MM.1S (cell line): Measurements from ENCODE around the gene PASD1.
"Not testable (repeated sequence)": the region's sequence is repeated elsewhere in the genome, so short reads cannot be mapped to it uniquely, and the experiment has no call there.

Source experiments
- DNase-seq: peaks from one replicate; pipeline ENCODE4 v3.0.0-alpha.2; 2015
- H2AFZ ChIP-seq: fragments of 300-600 bp; sonication (generic); 2 replicates; pipeline ENCODE4 v1.6.0; 2016; ENCODE audit warnings: antibody characterized with exemption, low read length
- H3F3A ChIP-seq: fragments of 300-600 bp; sonication (generic); 2 replicates; pipeline ENCODE4 v1.6.1; 2016; ENCODE audit warnings: mild to moderate bottlenecking, antibody characterized with exemption, low read length, moderate library complexity, mixed read lengths; ENCODE audit not compliant: insufficient read depth
- H3K27ac ChIP-seq: fragments of 300-600 bp; sonication (generic); 2 replicates; pipeline ENCODE4 v1.5.1; 2016; ENCODE audit warnings: mild to moderate bottlenecking, low read length
- H3K27me3 ChIP-seq: fragments of 300-600 bp; sonication (generic); replicated peaks from 2 replicates; pipeline ENCODE4 v1.6.0; 2016; ENCODE audit warnings: low read length; ENCODE audit not compliant: insufficient read depth
- H3K36me3 ChIP-seq: fragments of 300-600 bp; sonication (generic); replicated peaks from 2 replicates; pipeline ENCODE4 v1.6.1; 2016; ENCODE audit warnings: mild to moderate bottlenecking, low read length, mixed read lengths; ENCODE audit not compliant: insufficient read depth
- H3K4me1 ChIP-seq: fragments of 300-600 bp; sonication (generic); 2 replicates; pipeline ENCODE4 v1.6.1; 2016; ENCODE audit warnings: low read length, mixed read lengths
- H3K4me2 ChIP-seq: fragments of 300-600 bp; sonication (generic); 2 replicates; pipeline ENCODE4 v1.6.0; 2016; ENCODE audit warnings: low read depth, low read length
- H3K4me3 ChIP-seq: fragments of 300-600 bp; sonication (generic); 2 replicates; pipeline ENCODE4 v1.5.1; 2016; ENCODE audit warnings: low read length, mixed read lengths
- H3K79me2 ChIP-seq: fragments of 300-600 bp; sonication (generic); 2 replicates; pipeline ENCODE4 v1.6.1; 2016; ENCODE audit warnings: mixed run types, low read length, mixed read lengths
- H3K9ac ChIP-seq: fragments of 300-600 bp; sonication (generic); 2 replicates; pipeline ENCODE4 v1.6.1; 2016; ENCODE audit warnings: low read length, mixed read lengths
- H3K9me2 ChIP-seq: fragments of 300-600 bp; sonication (generic); replicated peaks from 2 replicates; pipeline ENCODE4 v1.6.1; 2016; ENCODE audit warnings: mild to moderate bottlenecking, low read length, mixed read lengths; ENCODE audit not compliant: insufficient read depth
- H3K9me3 ChIP-seq: fragments of 300-600 bp; sonication (generic); replicated peaks from 2 replicates; pipeline ENCODE4 v1.6.1; 2016; ENCODE audit warnings: mild to moderate bottlenecking, low read length, mixed read lengths; ENCODE audit not compliant: insufficient read depth
- H4K20me1 ChIP-seq: fragments of 300-600 bp; sonication (generic); 2 replicates; pipeline ENCODE4 v1.6.1; 2016; ENCODE audit warnings: mild to moderate bottlenecking, low read length, moderate library complexity, mixed read lengths; ENCODE audit not compliant: insufficient read depth
- EZH2 ChIP-seq: fragments of 300-600 bp; sonication (generic); optimal IDR thresholded peaks from 2 replicates; pipeline ENCODE3; 2017; ENCODE audit warnings: low read depth, mild to moderate bottlenecking, antibody characterized with exemption, low read length, mixed read lengths
- EZH2phosphoT487 ChIP-seq: fragments of 300-600 bp; sonication (generic); IDR thresholded peaks from 2 replicates; pipeline ENCODE4 v1.6.1; 2018; ENCODE audit warnings: antibody characterized with exemption, low read length
- TF ChIP-seq, protein P1 (sequence below): fragments of 300-600 bp; sonication (generic); IDR thresholded peaks from 2 replicates; pipeline ENCODE4 v1.5.1; 2016; ENCODE audit warnings: antibody characterized with exemption, low read length, mixed read lengths

The PASD1 gene

DNA sequence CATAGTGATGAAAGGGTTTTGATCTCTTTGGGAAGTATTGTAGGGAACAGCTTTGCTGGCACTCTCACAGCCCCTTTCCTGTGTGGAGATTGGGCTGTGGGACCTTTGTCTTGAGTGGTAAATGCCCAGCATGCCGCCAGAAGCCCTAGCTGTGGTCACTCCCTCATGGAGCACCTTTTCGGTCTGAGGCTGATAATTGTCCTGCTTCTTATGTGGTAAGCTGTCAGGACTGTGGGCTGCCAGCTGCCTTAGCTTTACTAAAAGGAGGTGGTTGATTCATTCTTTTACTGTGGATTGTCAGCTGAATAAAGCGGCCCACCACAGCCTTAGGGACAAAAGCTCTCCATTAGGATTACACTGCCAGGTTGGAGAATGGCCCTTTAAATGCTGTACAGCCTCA is 7.1 kb downstream of the PASD1 start:
- H3K4me2 ChIP-seq: no peak overlapping the region
- no peaks in the 10 kb centered on the region for H3K27me3 ChIP-seq
- no peak overlapping the region for H2AFZ ChIP-seq
- no peak overlapping the region for H3K27ac ChIP-seq
- no peaks in the 10 kb centered on the region for H3F3A ChIP-seq
- H3K79me2 ChIP-seq: no peaks in the 10 kb centered on the region
- no peaks in the 10 kb centered on the region for H3K36me3 ChIP-seq
- no peaks in the 10 kb centered on the region for H4K20me1 ChIP-seq
- H3K9ac ChIP-seq: no peak overlapping the region
- TF ChIP-seq EZH2phosphoT487 (no peak), EZH2 (no peak)
- TF ChIP-seq, protein P1, sequence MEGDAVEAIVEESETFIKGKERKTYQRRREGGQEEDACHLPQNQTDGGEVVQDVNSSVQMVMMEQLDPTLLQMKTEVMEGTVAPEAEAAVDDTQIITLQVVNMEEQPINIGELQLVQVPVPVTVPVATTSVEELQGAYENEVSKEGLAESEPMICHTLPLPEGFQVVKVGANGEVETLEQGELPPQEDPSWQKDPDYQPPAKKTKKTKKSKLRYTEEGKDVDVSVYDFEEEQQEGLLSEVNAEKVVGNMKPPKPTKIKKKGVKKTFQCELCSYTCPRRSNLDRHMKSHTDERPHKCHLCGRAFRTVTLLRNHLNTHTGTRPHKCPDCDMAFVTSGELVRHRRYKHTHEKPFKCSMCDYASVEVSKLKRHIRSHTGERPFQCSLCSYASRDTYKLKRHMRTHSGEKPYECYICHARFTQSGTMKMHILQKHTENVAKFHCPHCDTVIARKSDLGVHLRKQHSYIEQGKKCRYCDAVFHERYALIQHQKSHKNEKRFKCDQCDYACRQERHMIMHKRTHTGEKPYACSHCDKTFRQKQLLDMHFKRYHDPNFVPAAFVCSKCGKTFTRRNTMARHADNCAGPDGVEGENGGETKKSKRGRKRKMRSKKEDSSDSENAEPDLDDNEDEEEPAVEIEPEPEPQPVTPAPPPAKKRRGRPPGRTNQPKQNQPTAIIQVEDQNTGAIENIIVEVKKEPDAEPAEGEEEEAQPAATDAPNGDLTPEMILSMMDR: no peak
- H3K4me3 ChIP-seq: no peak overlapping the region
- no peaks in the 10 kb centered on the region for H3K4me1 ChIP-seq
- H3K9me3 ChIP-seq: no peaks in the 10 kb centered on the region
- no peak for DNase-seq
- no peaks in the 10 kb centered on the region for H3K9me2 ChIP-seq

DNA sequence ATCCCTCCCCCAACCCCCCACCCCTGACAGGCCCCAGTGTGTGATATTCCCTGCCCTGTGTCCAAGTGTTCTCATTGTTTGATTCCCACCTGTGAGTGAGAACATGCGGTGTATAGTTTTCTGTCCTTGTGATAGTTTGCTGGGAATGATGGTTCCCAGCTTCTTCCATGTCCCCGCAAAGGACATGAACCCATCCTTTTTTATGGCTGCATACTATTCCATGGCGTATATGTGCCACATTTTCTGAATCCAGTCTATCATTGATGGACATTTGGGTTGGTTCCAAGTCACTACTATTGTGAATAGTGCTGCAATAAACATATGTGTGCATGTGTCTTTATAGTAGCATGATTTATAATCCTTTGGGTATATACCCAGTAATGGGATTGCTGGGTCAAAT is 29.9 kb downstream of the PASD1 start:
- not testable (repeated sequence) for H4K20me1 ChIP-seq

DNA sequence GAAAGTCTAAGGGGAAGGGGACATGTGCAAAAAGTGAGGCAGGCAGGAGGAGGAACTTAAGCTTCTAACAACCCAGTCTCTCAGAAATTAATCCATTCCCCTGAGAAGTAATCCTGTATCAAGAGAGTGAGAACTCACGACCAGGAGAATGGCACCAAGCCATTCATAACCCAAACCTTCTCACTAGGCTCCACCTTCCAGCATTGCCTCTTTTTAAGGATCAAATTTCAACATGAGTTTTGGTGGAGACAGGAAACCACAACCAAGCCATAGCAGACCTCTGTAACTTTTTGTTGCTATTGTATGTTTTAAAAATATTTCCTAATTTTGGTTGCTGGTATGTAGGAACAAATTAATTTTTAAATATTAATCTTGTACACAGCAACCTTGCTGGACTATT is 32.8 kb downstream of the PASD1 start:
- Histone ChIP-seq H3K9me2 (no peaks in the 10 kb centered on the region), H3K9me3 (no peaks in the 10 kb centered on the region), H3K36me3 (no peaks in the 10 kb centered on the region), H3K4me2 (no peak overlapping the region), H2AFZ (no peak overlapping the region), H3K27ac (no peak overlapping the region), H3K4me3 (no peak overlapping the region), H3K79me2 (no peaks in the 10 kb centered on the region), H3K4me1 (0 out of 2 replicates have a peak, but pooled peaks cover 3% of the 10 kb centered on the region), H3F3A (no peaks in the 10 kb centered on the region), H3K27me3 (no peaks in the 10 kb centered on the region), H4K20me1 (no peaks in the 10 kb centered on the region), H3K9ac (no peak overlapping the region)
- peak; percentile 24 for DNase-seq
- no peak for TF ChIP-seq EZH2
- TF ChIP-seq, protein P1: no peak
- TF ChIP-seq EZH2phosphoT487: no peak

More for the DNA sequence above, 29.9 kb downstream of the PASD1 start:
- not testable (repeated sequence) for H3K9ac ChIP-seq, H3F3A ChIP-seq, DNase-seq, H3K27ac ChIP-seq, H3K9me3 ChIP-seq, H3K9me2 ChIP-seq, H3K4me1 ChIP-seq, H2AFZ ChIP-seq, H3K36me3 ChIP-seq, H3K79me2 ChIP-seq, H3K4me2 ChIP-seq, H3K4me3 ChIP-seq, H3K27me3 ChIP-seq

DNA sequence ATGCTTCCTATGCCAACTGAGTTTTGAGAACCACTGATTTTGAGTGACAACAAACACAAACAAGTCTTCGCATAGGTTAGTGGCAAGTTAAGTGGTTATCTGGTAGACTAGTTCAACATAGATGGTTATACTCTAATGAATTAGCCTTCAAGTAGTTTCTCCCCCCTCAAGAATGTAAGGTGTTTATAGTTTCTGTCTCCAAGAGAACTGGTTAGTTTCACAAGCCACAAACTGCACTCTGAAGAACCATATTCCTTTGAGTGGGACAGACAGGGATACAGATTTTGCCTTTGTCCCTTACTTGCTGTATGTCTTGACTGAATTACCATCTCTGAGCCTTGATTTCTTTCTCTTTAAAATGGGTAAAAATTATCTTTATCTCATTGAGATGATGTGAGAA is 41.5 kb downstream of the PASD1 start:
- Histone ChIP-seq H3K79me2 (no peaks in the 10 kb centered on the region), H3F3A (no peaks in the 10 kb centered on the region), H3K27ac (no peak overlapping the region), H4K20me1 (no peaks in the 10 kb centered on the region), H3K9ac (no peak overlapping the region), H3K4me2 (no peak overlapping the region), H3K4me1 (0 out of 2 replicates have a peak, but pooled peaks cover 3% of the 10 kb centered on the region), H2AFZ (no peak overlapping the region), H3K36me3 (no peaks in the 10 kb centered on the region), H3K9me2 (no peaks in the 10 kb centered on the region), H3K27me3 (no peaks in the 10 kb centered on the region), H3K9me3 (no peaks in the 10 kb centered on the region), H3K4me3 (no peak overlapping the region)
- DNase-seq: no peak
- TF ChIP-seq EZH2phosphoT487: no peak
- no peak for TF ChIP-seq EZH2
- TF ChIP-seq, protein P1: no peak
